ENCODE data around the gene SPEF1.

- TF ChIP-seq, protein P1, sequence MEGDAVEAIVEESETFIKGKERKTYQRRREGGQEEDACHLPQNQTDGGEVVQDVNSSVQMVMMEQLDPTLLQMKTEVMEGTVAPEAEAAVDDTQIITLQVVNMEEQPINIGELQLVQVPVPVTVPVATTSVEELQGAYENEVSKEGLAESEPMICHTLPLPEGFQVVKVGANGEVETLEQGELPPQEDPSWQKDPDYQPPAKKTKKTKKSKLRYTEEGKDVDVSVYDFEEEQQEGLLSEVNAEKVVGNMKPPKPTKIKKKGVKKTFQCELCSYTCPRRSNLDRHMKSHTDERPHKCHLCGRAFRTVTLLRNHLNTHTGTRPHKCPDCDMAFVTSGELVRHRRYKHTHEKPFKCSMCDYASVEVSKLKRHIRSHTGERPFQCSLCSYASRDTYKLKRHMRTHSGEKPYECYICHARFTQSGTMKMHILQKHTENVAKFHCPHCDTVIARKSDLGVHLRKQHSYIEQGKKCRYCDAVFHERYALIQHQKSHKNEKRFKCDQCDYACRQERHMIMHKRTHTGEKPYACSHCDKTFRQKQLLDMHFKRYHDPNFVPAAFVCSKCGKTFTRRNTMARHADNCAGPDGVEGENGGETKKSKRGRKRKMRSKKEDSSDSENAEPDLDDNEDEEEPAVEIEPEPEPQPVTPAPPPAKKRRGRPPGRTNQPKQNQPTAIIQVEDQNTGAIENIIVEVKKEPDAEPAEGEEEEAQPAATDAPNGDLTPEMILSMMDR (IDR thresholded peaks at IDR 0.05) = no peak
- TF ChIP-seq POLR2A (IDR thresholded peaks at IDR 0.05) = no peak
These were observed 20.1 kb upstream of the SPEF1 start for GRCh38 chr20:3801299-3801698.

Data from body of pancreas (tissue), 4 donors.